Naive thymus-derived CD4-positive, alpha-beta T cell (primary cell): ENCODE data around the gene TBPL2. TPM values are rescaled to one million over a fixed set of nuclear protein-coding genes. Genes with fewer than 3 reads are reported as not detected.

Source experiments
- ATAC-seq: fragments of 150-1000 bp; cut with Tn5 transposase; 2 replicates; pipeline ENCODE4 v1.10.0; 2021; ENCODE audit warnings: mild to moderate bottlenecking, moderate library complexity
- CTCF ChIA-PET: fragments of 350-600 bp; sonication (Branson Sonifier 250); formaldehyde crosslinking; loops from one replicate; lab custom pipeline; 2021; ENCODE audit warnings: antibody characterized with exemption; lab: Charles Lee
- POLR2A ChIA-PET: fragments of 350-600 bp; sonication (Branson Sonifier 250); formaldehyde crosslinking; loops from one replicate; lab custom pipeline; 2021; ENCODE audit warnings: antibody characterized with exemption, inconsistent platforms; lab: Charles Lee
- DNase-seq, 9 donors: peaks; one replicate each; pipeline versions ENCODE4 v3.0.0 to v3.0.0-alpha.2; 2020 to 2022; ENCODE audit warnings: mixed read lengths in 1 of 9
- H3K27ac ChIP-seq: one replicate; pipeline ENCODE4 v1.7.0; 2013; ENCODE audit warnings: mild to moderate bottlenecking, low read depth, low read length, moderate library complexity
- H3K27me3 ChIP-seq, 2 donors: one replicate each; pipeline ENCODE4 v1.7.0; 2013; ENCODE audit warnings: low read length in 2 of 2, mild to moderate bottlenecking in 2 of 2, moderate library complexity in 2 of 2; ENCODE audit not compliant: control insufficient read depth in 2 of 2, insufficient read depth in 2 of 2
- H3K36me3 ChIP-seq, 3 experiments: 1 replicate in 2 of 3; 2 replicates in 1 of 3; pipeline ENCODE4 v1.7.0; 2013; ENCODE audit warnings: low read length in 3 of 3, mild to moderate bottlenecking in 3 of 3, moderate library complexity in 1 of 3; ENCODE audit not compliant: insufficient read depth in 3 of 3, control insufficient read depth in 2 of 3
- H3K4me1 ChIP-seq, 2 donors: one replicate each; pipeline ENCODE4 v1.7.0; 2013; ENCODE audit warnings: low read length in 2 of 2, mild to moderate bottlenecking in 2 of 2, moderate library complexity in 1 of 2; ENCODE audit not compliant: control insufficient read depth in 2 of 2, insufficient read depth in 2 of 2
- H3K4me3 ChIP-seq: 2 replicates; pipeline ENCODE4 v1.7.0; 2013; ENCODE audit warnings: mild to moderate bottlenecking, low read length
- H3K9me3 ChIP-seq, 3 experiments: 1 replicate in 2 of 3; 2 replicates in 1 of 3; pipeline ENCODE4 v1.7.0; 2013; ENCODE audit warnings: low read length in 3 of 3; ENCODE audit not compliant: control insufficient read depth in 2 of 3
- H3K27ac Mint-ChIP-seq, 9 donors: one replicate each; pipeline ENCODE4 v1.8.0; 2020 to 2022; ENCODE audit warnings: mixed read lengths in 9 of 9, mild to moderate bottlenecking in 8 of 9, moderate library complexity in 5 of 9, inconsistent platforms in 2 of 9
- H3K27me3 Mint-ChIP-seq, 5 donors: one replicate each; pipeline ENCODE4 v1.8.0; 2021 to 2022; ENCODE audit warnings: mixed read lengths in 5 of 5, mild to moderate bottlenecking in 1 of 5
- H3K36me3 Mint-ChIP-seq, 5 donors: one replicate each; pipeline ENCODE4 v1.8.0; 2020 to 2022; ENCODE audit warnings: mixed read lengths in 5 of 5, mild to moderate bottlenecking in 3 of 5, inconsistent platforms in 1 of 5
- H3K4me1 Mint-ChIP-seq, 7 donors: one replicate each; pipeline ENCODE4 v1.8.0; 2020 to 2022; ENCODE audit warnings: mixed read lengths in 7 of 7, mild to moderate bottlenecking in 3 of 7, inconsistent platforms in 1 of 7
- H3K4me3 Mint-ChIP-seq, 10 donors: one replicate each; pipeline ENCODE4 v1.8.0; 2020 to 2022; ENCODE audit warnings: mild to moderate bottlenecking in 10 of 10, mixed read lengths in 10 of 10, moderate library complexity in 6 of 10, inconsistent platforms in 2 of 10
- H3K9me3 Mint-ChIP-seq, 11 donors: one replicate each; pipeline ENCODE4 v1.8.0; 2020 to 2022; ENCODE audit warnings: mixed read lengths in 11 of 11, mild to moderate bottlenecking in 4 of 11, inconsistent platforms in 1 of 11, moderate library complexity in 1 of 11
- intact Hi-C, 2 donors: fragments of 100-400 bp; cut with micrococcal nuclease; formaldehyde crosslinking; loops; one replicate each; pipeline ENCODE4 v1.15.1; 2023
- polyA plus RNA-seq, 2 donors: library from polyadenylated mRNA; unstranded; fragments of 300-500 nt; fragmentation: Illumina TruSeq; gene quantifications; one replicate each; pipeline ENCODE4 v1.2.3, GENCODE V29; 2021
- total RNA-seq, 6 experiments: library from RNA in 5 of 6; stranded (reverse) in 5 of 6; gene quantifications; 1 replicate in 5 of 6; 2 replicates in 1 of 6; pipeline ENCODE4 v1.2.3 and lab custom pipeline; 2021 to 2026

Gene TBPL2
- total and polyA plus RNA-seq, 7 experiments from 2014 or later: not detected

GRCh38 chr14:55448141-55448614, 7.8 kb upstream of the TBPL2 start:
- H3K27ac ChIP-seq: no peak overlapping the region
- Mint-ChIP-seq H3K27me3 (peaks cover 0 to 3% (median 0%) of the 10 kb centered on the region in 5 donors), H3K27ac (no peak overlapping the region), H3K4me1 (peaks cover 0 to 10% (median 0%) of the 10 kb centered on the region in 7 donors), H3K9me3 (no peaks in the 10 kb centered on the region), H3K36me3 (no peaks in the 10 kb centered on the region), H3K4me3 (no peak overlapping the region)
- H3K4me3 ChIP-seq: no peak overlapping the region
- ChIA-PET CTCF (interaction anchor here (0.5 to 1.2 kb wide), 3 partner anchors 9 to 1026 kb away, joined by 4 to 5 read pairs (median 4); no protein-coding TSS in a partner anchor), POLR2A (no interaction called here)
- no peaks in the 10 kb centered on the region for H3K4me1 ChIP-seq
- no peak for ATAC-seq
- peak in 1 of 9 donors; percentile 36 for DNase-seq
- no peaks in the 10 kb centered on the region for H3K9me3 ChIP-seq
- intact Hi-C loops: loop anchor here in 1 of 2 donors (10.0 kb wide), 1 partner anchor 207 kb away; no protein-coding TSS in a partner anchor
- no peaks in the 10 kb centered on the region for H3K27me3 ChIP-seq
- H3K36me3 ChIP-seq: no peaks in the 10 kb centered on the region

- ChIA-PET CTCF (interaction anchor here (0.6 to 2.1 kb wide), 5 partner anchors 10 to 1027 kb away, joined by 3 to 19 read pairs (median 3); no protein-coding TSS in a partner anchor), POLR2A (interaction anchor here (0.5 kb wide), 1 partner anchor 247 kb away, joined by 6 read pairs; no protein-coding TSS in a partner anchor)
- ATAC-seq (no peak), DNase-seq (no peak)
- intact Hi-C loops: loop anchor here (1.0 to 10.0 kb wide), 3 partner anchors 208 to 1027 kb away; no protein-coding TSS in a partner anchor
- Mint-ChIP-seq H3K4me3 (no peak overlapping the region), H3K27ac (no peak overlapping the region), H3K27me3 (peaks cover 0 to 2% (median 0%) of the 10 kb centered on the region in 5 donors), H3K4me1 (peaks cover 0 to 10% (median 0%) of the 10 kb centered on the region in 7 donors), H3K9me3 (no peaks in the 10 kb centered on the region), H3K36me3 (no peaks in the 10 kb centered on the region)
- Histone ChIP-seq H3K36me3 (no peaks in the 10 kb centered on the region), H3K27me3 (no peaks in the 10 kb centered on the region), H3K27ac (no peak overlapping the region), H3K9me3 (no peaks in the 10 kb centered on the region), H3K4me3 (no peak overlapping the region), H3K4me1 (no peaks in the 10 kb centered on the region)
Measured at GRCh38 chr14:55446833-55447232, 6.4 kb upstream of the TBPL2 start.

GRCh38 chr14:55446127-55446736, 5.8 kb upstream of the TBPL2 start:
- H3K4me3 Mint-ChIP-seq: no peak overlapping the region
- H3K4me1 Mint-ChIP-seq: peaks cover 0 to 10% (median 0%) of the 10 kb centered on the region in 7 donors
- ATAC-seq (peak; percentile 64), DNase-seq (peak in 7 of 9 donors; percentile 28 to 58 (median 44))
- ChIA-PET POLR2A (interaction anchor here (0.5 to 1.0 kb wide), 2 partner anchors 17 to 247 kb away, joined by 3 to 6 read pairs; no protein-coding TSS in a partner anchor), CTCF (interaction anchor here (0.7 to 2.1 kb wide), 5 partner anchors 10 to 157 kb away, joined by 3 to 19 read pairs (median 3); no protein-coding TSS in a partner anchor)
- Histone ChIP-seq H3K9me3 (no peaks in the 10 kb centered on the region), H3K27ac (no peak overlapping the region), H3K36me3 (no peaks in the 10 kb centered on the region), H3K27me3 (no peaks in the 10 kb centered on the region), H3K4me1 (no peaks in the 10 kb centered on the region), H3K4me3 (no peak overlapping the region)
- H3K36me3 Mint-ChIP-seq: no peaks in the 10 kb centered on the region
- no peaks in the 10 kb centered on the region for H3K27me3 Mint-ChIP-seq
- intact Hi-C loops: loop anchor here (1.0 to 10.0 kb wide), 3 partner anchors 209 to 1028 kb away; no protein-coding TSS in a partner anchor
- no peak overlapping the region for H3K27ac Mint-ChIP-seq
- no peaks in the 10 kb centered on the region for H3K9me3 Mint-ChIP-seq

GRCh38 chr14:55441286-55441685, 870 bp upstream of the TBPL2 start:
- ATAC-seq (no peak), DNase-seq (no peak)
- no peak overlapping the region for H3K27ac ChIP-seq
- no peaks in the 10 kb centered on the region for H3K27me3 ChIP-seq
- intact Hi-C loops: loop anchor here in 1 of 2 donors (10.0 kb wide), 1 partner anchor 214 kb away; no protein-coding TSS in a partner anchor
- no peaks in the 10 kb centered on the region for H3K36me3 ChIP-seq
- no peak overlapping the region for H3K4me3 ChIP-seq
- Mint-ChIP-seq H3K36me3 (no peaks in the 10 kb centered on the region), H3K9me3 (no peaks in the 10 kb centered on the region), H3K4me3 (no peak overlapping the region), H3K27ac (no peak overlapping the region), H3K4me1 (peaks cover 0 to 7% (median 1%) of the 10 kb centered on the region in 7 donors), H3K27me3 (peaks cover 0 to 8% (median 0%) of the 10 kb centered on the region in 5 donors)
- ChIA-PET CTCF (interaction anchor here (1.1 to 1.6 kb wide), 2 partner anchors 9 to 1033 kb away, joined by 3 to 5 read pairs; no protein-coding TSS in a partner anchor), POLR2A (no interaction called here)
- H3K4me1 ChIP-seq: no peaks in the 10 kb centered on the region
- no peaks in the 10 kb centered on the region for H3K9me3 ChIP-seq

GRCh38 chr14:55438066-55438683, 2.2 kb downstream of the TBPL2 start:
- POLR2A ChIA-PET: no interaction called here
- Mint-ChIP-seq H3K27me3 (peaks cover 0 to 10% (median 0%) of the 10 kb centered on the region in 5 donors), H3K9me3 (no peaks in the 10 kb centered on the region), H3K4me3 (no peak overlapping the region), H3K27ac (peak overlapping the region in 2 of 9 donors; percentile 36 to 84), H3K4me1 (peaks cover 11 to 28% (median 25%) of the 10 kb centered on the region in 7 donors), H3K36me3 (no peaks in the 10 kb centered on the region)
- H3K4me1 ChIP-seq: peaks cover 15 to 23% of the 10 kb centered on the region in 2 donors
- intact Hi-C loops: loop anchor here in 1 of 2 donors (1.0 to 10.0 kb wide), 3 partner anchors 902 to 1957 kb away; partner anchors contain the start of gene NAA30
- no peaks in the 10 kb centered on the region for H3K36me3 ChIP-seq
- H3K27me3 ChIP-seq: no peaks in the 10 kb centered on the region
- no peak overlapping the region for H3K27ac ChIP-seq
- CTCF ChIA-PET: interaction anchor here (0.6 to 3.7 kb wide), 8 partner anchors 8 to 1630 kb away, joined by 3 to 19 read pairs (median 4); no protein-coding TSS in a partner anchor
- H3K9me3 ChIP-seq: no peaks in the 10 kb centered on the region
- no peak overlapping the region for H3K4me3 ChIP-seq
- ATAC-seq (no peak), DNase-seq (peak in 4 of 9 donors; percentile 15 to 29 (median 16))

- Histone ChIP-seq H3K27me3 (no peaks in the 10 kb centered on the region), H3K9me3 (no peaks in the 10 kb centered on the region), H3K4me3 (no peak overlapping the region), H3K36me3 (no peaks in the 10 kb centered on the region), H3K27ac (no peak overlapping the region), H3K4me1 (peaks cover 15 to 27% of the 10 kb centered on the region in 2 donors)
- peaks cover 0 to 10% (median 0%) of the 10 kb centered on the region in 5 donors for H3K27me3 Mint-ChIP-seq
- CTCF ChIA-PET: interaction anchor here (1.7 to 3.7 kb wide), 2 partner anchors 9 to 1038 kb away, joined by 4 to 19 read pairs; no protein-coding TSS in a partner anchor
- intact Hi-C loops: loop anchor here in 1 of 2 donors (10.0 kb wide), 1 partner anchor 1958 kb away; the partner anchor contains the start of gene NAA30
- peaks cover 13 to 38% (median 32%) of the 10 kb centered on the region in 7 donors for H3K4me1 Mint-ChIP-seq
- POLR2A ChIA-PET: interaction anchor here (0.6 to 1.2 kb wide), 2 partner anchors 99 to 144 kb away, joined by 3 to 4 read pairs; no protein-coding TSS in a partner anchor
- H3K27ac Mint-ChIP-seq: peak overlapping the region in 2 of 9 donors; percentile 63 to 80
- DNase-seq (no peak), ATAC-seq (no peak)
- no peaks in the 10 kb centered on the region for H3K9me3 Mint-ChIP-seq
- H3K4me3 Mint-ChIP-seq: no peak overlapping the region
- no peaks in the 10 kb centered on the region for H3K36me3 Mint-ChIP-seq
Measured at GRCh38 chr14:55436931-55437330, 3.5 kb downstream of the TBPL2 start.
